K562 (cell line): ENCODE results near the gene SLC25A11. TPM values are rescaled to one million over a fixed set of nuclear protein-coding genes. Genes with fewer than 3 reads are reported as not detected.

Experiments
- ATAC-seq: fragments of 200-7000 bp; cut with Tn5 transposase; 3 replicates; pipeline ENCODE4 v1.9.1; 2020; ENCODE audit warnings: moderate library complexity
- BruUV-seq: library from RNA; stranded (reverse); fragments of 400-500 nt; replicated peaks from 2 replicates; lab custom pipeline; 2021; lab: Mats Ljungman, UMichigan
- CTCF ChIA-PET: fragments of 300-600 bp; formaldehyde crosslinking; extraction: SDS; loops from one replicate; lab custom pipeline; 2021; ENCODE audit warnings: low intra/inter-chr PET ratio; lab: Yijun Ruan, JAX
- POLR2A ChIA-PET: fragments of 300-600, 350-650 bp; sonication (Branson Sonifier 250); formaldehyde crosslinking; extraction: SDS; loops from one replicate; lab custom pipeline; 2021; ENCODE audit warnings: antibody characterized with exemption, inconsistent platforms; lab: Yijun Ruan, JAX
- DNase-seq, 4 experiments: peaks; one replicate each; pipeline versions ENCODE4 v3.0.0 to v3.0.0-alpha.2; 2011 to 2018; ENCODE audit warnings: low spot score in 3 of 4, mixed read lengths in 3 of 4; ENCODE audit errors: extremely low read depth in 1 of 4
- FAIRE-seq: peaks from 2 replicates; lab custom pipeline; 2011; peaks lifted over from hg19 to GRCh38; lab: Jason Lieb, UNC
- H2AFZ ChIP-seq: 2 replicates; pipeline ENCODE4 v1.6.0; 2011; ENCODE audit warnings: low read depth, low read length, control low read depth, inconsistent platforms
- H3K27ac ChIP-seq: fragments of 200-600 bp; 3 replicates; pipeline ENCODE4 v1.8.0; 2011; ENCODE audit warnings: low read depth, mild to moderate bottlenecking, control low read depth, inconsistent platforms, low read length, moderate library complexity, mixed read lengths; ENCODE audit errors: extremely low read depth
- H3K27me3 ChIP-seq, 2 experiments: fragments of 300-600 bp in 1 of 2; 2 replicates in 1 of 2; 3 replicates in 1 of 2; pipeline versions ENCODE4 v1.6.0 to v1.8.0; 2011; ENCODE audit warnings: inconsistent platforms in 2 of 2, low read length in 2 of 2, mild to moderate bottlenecking in 1 of 2, mixed read lengths in 1 of 2, moderate library complexity in 1 of 2; ENCODE audit not compliant: control insufficient read depth in 2 of 2, insufficient read depth in 2 of 2
- H3K36me3 ChIP-seq: fragments of 300-600 bp; 3 replicates; pipeline ENCODE4 v1.8.0; 2011; ENCODE audit warnings: mild to moderate bottlenecking, low read length, inconsistent platforms; ENCODE audit not compliant: control insufficient read depth, insufficient read depth
- H3K4me1 ChIP-seq, 2 experiments: fragments of 200-600 bp in 1 of 2; replicated peaks in 1 of 2; 2 replicates in 1 of 2; 3 replicates in 1 of 2; pipeline versions ENCODE4 v1.5.1 to v1.8.0; 2011; ENCODE audit warnings: inconsistent platforms in 2 of 2, low read length in 2 of 2, mild to moderate bottlenecking in 1 of 2, mixed read lengths in 1 of 2, moderate library complexity in 1 of 2; ENCODE audit not compliant: control insufficient read depth in 2 of 2, insufficient read depth in 2 of 2
- H3K4me2 ChIP-seq: 2 replicates; pipeline ENCODE4 v1.6.1; 2011; ENCODE audit warnings: low read length, control low read depth, inconsistent platforms, mixed read lengths; ENCODE audit not compliant: insufficient read depth
- H3K4me3 ChIP-seq: fragments of 200-600 bp; sonication (generic), shearing (Covaris generic); 2 replicates; pipeline ENCODE4 v1.5.1; 2016; ENCODE audit warnings: control low read depth, inconsistent platforms
- H3K79me2 ChIP-seq: fragments of 200-600 bp; 3 replicates; pipeline ENCODE4 v1.8.0; 2011; ENCODE audit warnings: low read length, inconsistent platforms; ENCODE audit not compliant: control insufficient read depth, insufficient read depth
- H3K9ac ChIP-seq, 2 experiments: 2 replicates each; pipeline versions ENCODE4 v1.6.0 to v1.6.1; 2011; ENCODE audit warnings: low read depth in 2 of 2, low read length in 2 of 2, control low read depth in 1 of 2, inconsistent platforms in 1 of 2, mild to moderate bottlenecking in 1 of 2, mixed read lengths in 1 of 2; ENCODE audit not compliant: insufficient read depth in 1 of 2
- H3K9me1 ChIP-seq: one replicate; pipeline ENCODE4 v1.6.0; 2011; ENCODE audit warnings: inconsistent platforms, mild to moderate bottlenecking, low read length, moderate library complexity; ENCODE audit not compliant: control insufficient read depth, insufficient read depth
- H3K9me3 ChIP-seq: replicated peaks from 2 replicates; pipeline ENCODE4 v1.5.1; 2011; ENCODE audit warnings: low read depth, low read length, inconsistent platforms; ENCODE audit not compliant: control insufficient read depth, insufficient read depth
- H4K20me1 ChIP-seq: replicated peaks from 2 replicates; pipeline ENCODE4 v1.6.1; 2011; ENCODE audit warnings: low read length, inconsistent platforms, mixed read lengths; ENCODE audit not compliant: control insufficient read depth, insufficient read depth
- CREB3 ChIP-seq: fragments of 450-650 bp; conservative IDR thresholded peaks from 2 replicates; pipeline ENCODE4 v1.6.1; 2016; ENCODE audit warnings: missing genetic modification characterization, low read depth, mild to moderate bottlenecking, missing compliant biosample characterization, moderate library complexity
- FOXJ2 ChIP-seq: fragments of 200-800 bp; sonication (Bioruptor generic); IDR thresholded peaks from 2 replicates; pipeline ENCODE4 v1.6.1; 2016; ENCODE audit warnings: missing genetic modification characterization, missing compliant biosample characterization
- POLR2G ChIP-seq: fragments of 200-400 bp; formaldehyde crosslinking; IDR thresholded peaks from 2 replicates; pipeline ENCODE4 v1.6.1; 2017; ENCODE audit warnings: low read depth, mild to moderate bottlenecking, antibody characterized with exemption, low read length, moderate library complexity
- ZNF24 ChIP-seq: fragments of 450-650 bp; IDR thresholded peaks from 2 replicates; pipeline ENCODE4 v1.6.1; 2016
- WGBS: fragments of 100-300 bp; shearing (Covaris generic); methylation state at CpG from one replicate; pipeline ENCODE4 v1.1.6; 2016; ENCODE audit warnings: low coverage, mixed read lengths; ENCODE audit not compliant: insufficient coverage; ENCODE audit errors: missing lambda C conversion rate; 5-methylcytosine and 5-hydroxymethylcytosine counted together
- in situ Hi-C: fragments of 300-500 bp; cut with MboI; formaldehyde crosslinking; loops from 4 replicates; pipeline ENCODE4 v1.15.0; 2018; ENCODE audit warnings: inconsistent platforms, mixed read lengths
- intact Hi-C: fragments of 100-400 bp; cut with micrococcal nuclease; formaldehyde crosslinking; loops from 2 replicates; pipeline ENCODE4 v1.14.2; 2022
- polyA plus RNA-seq, 8 experiments: library from polyadenylated mRNA; depleted of rRNA in 4 of 8; stranded (reverse) in 5 of 8; unstranded in 3 of 8; fragments of >200 nt; fragmentation: Nextera tagmentation in 2 of 8; fragmentation: Illumina TruSeq in 1 of 8; extraction: Ambion mirVana in 2 of 8; extraction: Trizol in 1 of 8; gene quantifications; 2 replicates each; pipeline versions ENCODE4 v1.2.1 to v1.2.3, GENCODE V29; 2011 to 2014; ENCODE audit warnings: inconsistent platforms in 1 of 8, missing spikeins in 1 of 8
- total RNA-seq, 7 experiments: library from RNA; depleted of rRNA in 6 of 7; stranded (reverse); fragments of >200 nt in 6 of 7; fragmentation: Illumina TruSeq in 2 of 7; extraction: Trizol in 2 of 7; gene quantifications; 2 replicates each; pipeline versions ENCODE4 v1.2.1 to v1.2.3, GENCODE V29; 2011 to 2021; ENCODE audit warnings: low replicate concordance in 1 of 7

The SLC25A11 gene
- total and polyA plus RNA-seq, 9 of the 15 experiments (the other 6 are each of a cell fraction or from before 2014, with no cell fraction given), result 3.1 to 56.7 (median 32.9) TPM

DNA sequence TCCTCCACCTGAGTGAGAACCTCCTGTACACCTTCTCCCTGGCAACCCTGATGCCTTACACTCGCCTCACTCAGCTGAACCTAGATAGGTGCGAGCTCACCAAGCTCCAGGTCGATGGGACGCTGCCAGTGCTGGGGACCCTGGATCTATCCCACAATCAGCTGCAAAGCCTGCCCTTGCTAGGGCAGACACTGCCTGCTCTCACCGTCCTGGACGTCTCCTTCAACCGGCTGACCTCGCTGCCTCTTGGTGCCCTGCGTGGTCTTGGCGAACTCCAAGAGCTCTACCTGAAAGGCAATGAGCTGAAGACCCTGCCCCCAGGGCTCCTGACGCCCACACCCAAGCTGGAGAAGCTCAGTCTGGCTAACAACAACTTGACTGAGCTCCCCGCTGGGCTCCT, 7.1 kb downstream of the SLC25A11 start:
- 71% methylated on average over 10 of the region's 12 CpGs for WGBS
- intact Hi-C loops, result no loop called here
- Histone ChIP-seq H3K36me3 (peaks cover 13% of the 10 kb centered on the region; the same call in 2 of the 3 replicates), H2AFZ (no peak overlapping the region), H3K79me2 (no peaks in the 10 kb centered on the region), H3K9me3 (no peaks in the 10 kb centered on the region), H3K27me3 (no peaks in the 10 kb centered on the region), H3K4me1 (peaks cover 0 to 14% of the 10 kb centered on the region in 2 experiments; a peak in 4 of 5 replicates), H3K27ac (no peak overlapping the region)
- ATAC-seq, result no peak
- POLR2A ChIA-PET, result interaction anchor here (0.6 to 0.7 kb wide), 3 partner anchors 14 to 307 kb away, joined by 3 to 4 read pairs (median 3); partner anchors contain the start of gene CAMTA2
- no peak for DNase-seq
- no peak for FAIRE-seq
- TF ChIP-seq ZNF24 (no peak), POLR2G (peak; percentile 40; the same call in 1 of the 2 replicates)
- TF ChIP-seq, all 486 proteins: peak for 1
- in situ Hi-C loops, result no loop called here
- Histone ChIP-seq H3K4me2 (no peak overlapping the region), H4K20me1 (no peaks in the 10 kb centered on the region), H3K9ac (no peak overlapping the region), H3K9me1 (no peaks in the 10 kb centered on the region), H3K4me3 (no peak overlapping the region)
- BruUV-seq, result no TSS peak
- CTCF ChIA-PET, result no interaction called here

- FAIRE-seq (no peak), ATAC-seq (no peak), DNase-seq (no peak)
- Histone ChIP-seq H3K27ac (no peak within 1 kb of the TSS), H3K79me2 (no peaks in the 10 kb centered on the region), H3K4me3 (no peak within 1 kb of the TSS), H4K20me1 (no peaks in the 10 kb centered on the region), H3K4me1 (peaks cover 0 to 13% of the 10 kb centered on the region in 2 experiments; a peak in 4 of 5 replicates), H2AFZ (no peak within 1 kb of the TSS), H3K9me1 (no peaks in the 10 kb centered on the region), H3K4me2 (no peak within 1 kb of the TSS), H3K27me3 (no peaks in the 10 kb centered on the region), H3K9me3 (no peaks in the 10 kb centered on the region), H3K9ac (no peak within 1 kb of the TSS; a peak in 1 of 4 replicates), H3K36me3 (peaks cover 5% of the 10 kb centered on the region; the same call in 2 of the 3 replicates)
- in situ Hi-C loops, result no loop called here
- POLR2A ChIA-PET, result interaction anchor here (1.6 kb wide), 1 partner anchor 12 kb away, joined by 4 read pairs; no protein-coding TSS in a partner anchor
- intact Hi-C loops, result no loop called here
- BruUV-seq, result no TSS peak
- 88% methylated on average over 5 of the region's 14 CpGs for WGBS
- CTCF ChIA-PET, result no interaction called here
- TF ChIP-seq CREB3 (tag) (no peak), FOXJ2 (tag) (no peak)
Measured at GRCh38 chr17:4931963-4932362, 7.9 kb downstream of the SLC25A11 start, which contains the start of gene GP1BA. Gene GP1BA (plus strand): TSS chr17:4932277. CDS start chr17:4932605, 328 bp downstream.
